ENCODE data around the gene PRPH. TPM values are rescaled to one million over a fixed set of nuclear protein-coding genes. Genes with fewer than 3 reads are reported as not detected.

The PRPH gene
- total RNA-seq, 4 donors from 2014 or later = 0.19 to 1.4 (median 0.61) TPM; not detected in 1

DNA sequence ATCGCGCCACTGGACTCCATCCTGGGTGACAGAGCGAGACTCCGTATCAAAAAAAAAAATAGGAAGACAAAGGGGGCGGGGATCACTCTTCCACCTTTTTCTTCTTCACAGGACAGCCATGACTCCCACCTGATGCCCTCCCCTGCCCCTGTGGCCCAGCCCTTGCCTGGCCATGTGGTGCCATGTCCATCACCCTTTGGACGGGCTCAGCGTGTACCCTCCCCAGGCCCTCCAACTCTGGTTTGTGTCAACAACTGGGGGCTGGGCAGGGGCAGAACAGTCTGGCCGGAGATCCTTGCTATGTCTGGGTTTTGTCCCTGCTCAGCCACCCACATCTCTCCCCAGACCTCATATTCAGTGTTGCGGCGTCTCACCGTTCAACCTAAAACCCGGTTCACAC, 33.9 kb downstream of the PRPH start:
- intact Hi-C loops (cut with DNase I; ENCODE audit: low total_unique reads) = no loop called here
- no peak overlapping the region for H3K4me3 ChIP-seq (ENCODE audit: low read depth, poor library complexity, severe bottlenecking)
- TF ChIP-seq, protein P1, sequence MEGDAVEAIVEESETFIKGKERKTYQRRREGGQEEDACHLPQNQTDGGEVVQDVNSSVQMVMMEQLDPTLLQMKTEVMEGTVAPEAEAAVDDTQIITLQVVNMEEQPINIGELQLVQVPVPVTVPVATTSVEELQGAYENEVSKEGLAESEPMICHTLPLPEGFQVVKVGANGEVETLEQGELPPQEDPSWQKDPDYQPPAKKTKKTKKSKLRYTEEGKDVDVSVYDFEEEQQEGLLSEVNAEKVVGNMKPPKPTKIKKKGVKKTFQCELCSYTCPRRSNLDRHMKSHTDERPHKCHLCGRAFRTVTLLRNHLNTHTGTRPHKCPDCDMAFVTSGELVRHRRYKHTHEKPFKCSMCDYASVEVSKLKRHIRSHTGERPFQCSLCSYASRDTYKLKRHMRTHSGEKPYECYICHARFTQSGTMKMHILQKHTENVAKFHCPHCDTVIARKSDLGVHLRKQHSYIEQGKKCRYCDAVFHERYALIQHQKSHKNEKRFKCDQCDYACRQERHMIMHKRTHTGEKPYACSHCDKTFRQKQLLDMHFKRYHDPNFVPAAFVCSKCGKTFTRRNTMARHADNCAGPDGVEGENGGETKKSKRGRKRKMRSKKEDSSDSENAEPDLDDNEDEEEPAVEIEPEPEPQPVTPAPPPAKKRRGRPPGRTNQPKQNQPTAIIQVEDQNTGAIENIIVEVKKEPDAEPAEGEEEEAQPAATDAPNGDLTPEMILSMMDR (IDR thresholded peaks at IDR 0.05) = no peak
- TF ChIP-seq POLR2A (IDR thresholded peaks at IDR 0.05) = no peak
- WGBS, 2 donors = 92 to 94% methylated on average over 12 of the region's 12 CpGs
- DNase-seq (ENCODE audit: low spot score in 2 of 2) = peak in 1 of 2 donors; percentile 82

DNA sequence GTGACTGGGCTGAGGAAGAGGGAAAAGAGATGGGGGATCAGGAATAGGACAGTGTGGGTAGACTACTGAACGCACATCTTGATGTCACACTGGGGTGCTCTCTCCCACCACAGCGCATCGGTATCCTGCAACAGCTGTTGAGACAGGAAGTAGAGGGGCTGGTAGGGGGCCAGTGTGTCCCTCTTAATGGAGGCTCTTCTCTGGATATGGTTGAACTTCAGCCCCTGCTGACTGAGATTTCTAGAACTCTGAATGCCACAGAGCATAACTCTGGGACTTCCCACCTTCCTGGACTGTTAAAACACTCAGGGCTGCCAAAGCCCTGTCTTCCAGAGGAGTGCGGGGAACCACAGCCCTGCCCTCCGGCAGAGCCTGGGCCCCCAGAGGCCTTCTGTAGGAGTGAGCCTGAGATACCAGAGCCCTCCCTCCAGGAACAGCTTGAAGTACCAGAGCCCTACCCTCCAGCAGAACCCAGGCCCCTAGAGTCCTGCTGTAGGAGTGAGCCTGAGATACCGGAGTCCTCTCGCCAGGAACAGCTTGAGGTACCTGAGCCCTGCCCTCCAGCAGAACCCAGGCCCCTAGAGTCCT, 35.2 kb downstream of the PRPH start:
- DNase-seq (ENCODE audit: low spot score in 2 of 2) = peak in 1 of 2 donors; percentile 54
- 89 to 96% methylated on average over 6 to 7 of the region's 7 CpGs for WGBS, 2 donors
- intact Hi-C loops (cut with DNase I; ENCODE audit: low total_unique reads) = no loop called here
- no peak for TF ChIP-seq POLR2A (IDR thresholded peaks at IDR 0.05)
- TF ChIP-seq, protein P1 (IDR thresholded peaks at IDR 0.05) = no peak
- H3K4me3 ChIP-seq (ENCODE audit: low read depth, poor library complexity, severe bottlenecking) = no peak overlapping the region

DNA sequence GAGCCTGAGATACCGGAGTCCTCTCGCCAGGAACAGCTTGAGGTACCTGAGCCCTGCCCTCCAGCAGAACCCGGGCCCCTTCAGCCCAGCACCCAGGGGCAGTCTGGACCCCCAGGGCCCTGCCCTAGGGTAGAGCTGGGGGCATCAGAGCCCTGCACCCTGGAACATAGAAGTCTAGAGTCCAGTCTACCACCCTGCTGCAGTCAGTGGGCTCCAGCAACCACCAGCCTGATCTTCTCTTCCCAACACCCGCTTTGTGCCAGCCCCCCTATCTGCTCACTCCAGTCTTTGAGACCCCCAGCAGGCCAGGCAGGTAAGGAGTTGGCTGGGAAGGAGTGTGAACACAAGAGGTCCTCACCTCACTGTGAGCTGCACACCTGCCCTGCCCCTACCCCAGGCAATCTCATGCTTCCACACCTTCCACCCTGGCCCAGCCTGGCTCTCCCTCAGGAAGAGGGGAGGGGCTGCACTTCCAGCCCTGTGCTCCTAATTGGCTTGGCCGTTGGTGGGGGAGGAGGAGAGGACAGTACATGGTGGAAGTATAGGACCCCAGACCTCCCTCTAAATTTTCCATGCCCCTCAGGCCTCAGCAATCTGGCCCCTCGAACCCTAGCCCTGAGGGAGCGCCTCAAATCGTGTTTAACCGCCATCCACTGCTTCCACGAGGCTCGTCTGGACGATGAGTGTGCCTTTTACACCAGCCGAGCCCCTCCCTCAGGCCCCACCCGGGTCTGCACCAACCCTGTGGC, 35.9 kb downstream of the PRPH start:
- intact Hi-C loops (cut with DNase I; ENCODE audit: low total_unique reads) = no loop called here
- no peak for TF ChIP-seq POLR2A (IDR thresholded peaks at IDR 0.05)
- TF ChIP-seq, protein P1 (IDR thresholded peaks at IDR 0.05) = no peak
- 59 to 63% methylated on average over 14 of the region's 14 CpGs for WGBS, 2 donors
- DNase-seq (ENCODE audit: low spot score in 2 of 2) = peak in 1 of 2 donors; percentile 78
- no peak overlapping the region for H3K4me3 ChIP-seq (ENCODE audit: low read depth, poor library complexity, severe bottlenecking)

DNA sequence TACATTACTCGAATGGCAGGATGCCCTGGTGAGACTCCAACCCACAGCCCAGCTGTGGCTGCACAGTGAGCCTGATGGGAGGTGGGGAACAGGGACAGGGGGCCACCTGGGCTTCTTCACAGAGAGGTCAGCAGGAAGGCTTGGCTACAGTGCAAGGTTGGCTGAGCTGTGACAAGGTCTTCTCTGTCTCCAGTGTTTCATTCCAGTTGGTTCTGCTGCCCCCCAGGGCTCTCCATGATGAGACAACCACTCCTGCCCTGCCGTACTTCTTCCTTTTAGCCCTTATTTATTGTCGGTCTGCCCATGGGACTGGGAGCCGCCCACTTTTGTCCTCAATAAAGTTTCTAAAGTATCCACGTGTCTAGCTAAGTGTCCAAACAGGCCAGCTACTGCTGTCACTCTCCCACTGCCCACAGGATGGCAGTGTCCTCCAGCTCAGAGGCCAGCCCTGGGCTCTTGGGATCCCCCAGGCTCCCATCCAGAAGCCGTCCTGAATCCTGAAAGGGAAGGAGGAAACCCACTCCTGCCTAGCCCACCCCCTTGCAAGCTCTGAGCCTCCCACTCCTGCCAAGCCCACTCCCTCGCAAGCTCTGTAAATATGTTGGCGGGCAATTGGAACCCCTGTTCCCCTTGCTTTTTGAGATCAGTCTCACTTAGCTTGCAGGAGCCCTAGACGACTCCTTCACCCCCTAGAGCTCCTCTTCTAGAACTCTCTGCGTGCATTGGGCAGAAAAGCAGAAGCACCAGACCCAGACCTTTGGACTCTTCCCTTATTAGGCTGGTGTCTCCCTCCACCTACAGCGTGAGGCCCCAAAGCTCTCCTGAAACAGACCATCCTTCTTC, 36.7 kb downstream of the PRPH start:
- no peak overlapping the region for H3K4me3 ChIP-seq (ENCODE audit: low read depth, poor library complexity, severe bottlenecking)
- DNase-seq (ENCODE audit: low spot score in 2 of 2) = peak; percentile 63 to 94
- intact Hi-C loops (cut with DNase I; ENCODE audit: low total_unique reads) = no loop called here
- no peak for TF ChIP-seq POLR2A (IDR thresholded peaks at IDR 0.05)
- TF ChIP-seq, protein P1 (IDR thresholded peaks at IDR 0.05) = no peak
- WGBS, 2 donors = 36% methylated on average over 11 of the region's 11 CpGs

DNA sequence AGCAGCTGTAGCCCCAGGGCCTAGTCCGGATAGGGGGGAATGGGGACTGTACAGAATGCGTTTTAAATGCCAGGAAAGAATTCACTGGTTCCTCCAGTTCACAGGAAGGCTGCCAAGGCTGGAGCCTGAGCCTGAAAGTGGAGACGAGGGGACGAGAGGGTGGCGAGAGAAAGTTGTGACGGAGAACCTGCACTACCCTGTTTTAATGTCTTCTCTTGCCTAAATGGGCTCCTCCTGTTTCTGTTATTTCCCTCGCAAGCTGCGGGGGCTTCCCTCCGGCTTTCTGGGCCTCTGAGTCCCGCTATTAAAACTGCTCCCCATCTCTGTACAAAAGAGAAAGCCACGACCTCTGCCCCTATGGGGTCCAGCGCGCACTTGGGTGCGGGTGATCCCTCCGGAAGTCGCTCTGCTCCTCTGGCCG, 37.5 kb downstream of the PRPH start:
- no peak overlapping the region for H3K4me3 ChIP-seq (ENCODE audit: low read depth, poor library complexity, severe bottlenecking)
- TF ChIP-seq, protein P1 (IDR thresholded peaks at IDR 0.05) = no peak
- no peak for TF ChIP-seq POLR2A (IDR thresholded peaks at IDR 0.05)
- WGBS, 2 donors = 48 to 55% methylated on average over 17 of the region's 17 CpGs
- DNase-seq (ENCODE audit: low spot score in 2 of 2) = peak in 1 of 2 donors; percentile 76
- intact Hi-C loops (cut with DNase I; ENCODE audit: low total_unique reads) = no loop called here

Measured in lower leg skin (tissue), 4 donors.